ENCODE data around the gene JAK2.

Gene JAK2

GRCh38 chr9:5040730-5041389, 55.8 kb downstream of the JAK2 start:
- TF ChIP-seq, protein P1, sequence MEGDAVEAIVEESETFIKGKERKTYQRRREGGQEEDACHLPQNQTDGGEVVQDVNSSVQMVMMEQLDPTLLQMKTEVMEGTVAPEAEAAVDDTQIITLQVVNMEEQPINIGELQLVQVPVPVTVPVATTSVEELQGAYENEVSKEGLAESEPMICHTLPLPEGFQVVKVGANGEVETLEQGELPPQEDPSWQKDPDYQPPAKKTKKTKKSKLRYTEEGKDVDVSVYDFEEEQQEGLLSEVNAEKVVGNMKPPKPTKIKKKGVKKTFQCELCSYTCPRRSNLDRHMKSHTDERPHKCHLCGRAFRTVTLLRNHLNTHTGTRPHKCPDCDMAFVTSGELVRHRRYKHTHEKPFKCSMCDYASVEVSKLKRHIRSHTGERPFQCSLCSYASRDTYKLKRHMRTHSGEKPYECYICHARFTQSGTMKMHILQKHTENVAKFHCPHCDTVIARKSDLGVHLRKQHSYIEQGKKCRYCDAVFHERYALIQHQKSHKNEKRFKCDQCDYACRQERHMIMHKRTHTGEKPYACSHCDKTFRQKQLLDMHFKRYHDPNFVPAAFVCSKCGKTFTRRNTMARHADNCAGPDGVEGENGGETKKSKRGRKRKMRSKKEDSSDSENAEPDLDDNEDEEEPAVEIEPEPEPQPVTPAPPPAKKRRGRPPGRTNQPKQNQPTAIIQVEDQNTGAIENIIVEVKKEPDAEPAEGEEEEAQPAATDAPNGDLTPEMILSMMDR (IDR thresholded peaks at IDR 0.05): no peak

GRCh38 chr9:5041390-5042115, 56.5 kb downstream of the JAK2 start:
- TF ChIP-seq, protein P1 (IDR thresholded peaks at IDR 0.05): no peak

GRCh38 chr9:5042661-5043178, 57.6 kb downstream of the JAK2 start:
- TF ChIP-seq, protein P1 (IDR thresholded peaks at IDR 0.05): no peak

DNA sequence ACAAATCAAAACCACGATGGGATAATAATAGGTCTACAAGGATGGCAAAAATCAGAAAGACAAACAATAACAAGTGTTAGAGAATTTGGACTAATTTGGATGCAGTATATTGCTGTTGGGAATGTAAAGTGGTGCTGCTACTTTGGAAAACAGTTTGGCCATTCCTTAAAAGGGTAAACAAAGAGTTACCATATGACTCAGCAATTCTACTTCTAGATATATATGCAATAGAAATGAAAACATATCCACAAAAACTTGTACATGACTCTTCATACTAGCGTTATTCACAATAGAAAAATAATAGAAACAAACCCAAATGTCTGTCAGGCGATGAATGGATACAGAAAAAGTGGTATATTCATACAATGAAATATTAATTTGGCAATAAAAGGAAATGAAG, 58.3 kb downstream of the JAK2 start:
- TF ChIP-seq, protein P1 (IDR thresholded peaks at IDR 0.05): no peak

DNA sequence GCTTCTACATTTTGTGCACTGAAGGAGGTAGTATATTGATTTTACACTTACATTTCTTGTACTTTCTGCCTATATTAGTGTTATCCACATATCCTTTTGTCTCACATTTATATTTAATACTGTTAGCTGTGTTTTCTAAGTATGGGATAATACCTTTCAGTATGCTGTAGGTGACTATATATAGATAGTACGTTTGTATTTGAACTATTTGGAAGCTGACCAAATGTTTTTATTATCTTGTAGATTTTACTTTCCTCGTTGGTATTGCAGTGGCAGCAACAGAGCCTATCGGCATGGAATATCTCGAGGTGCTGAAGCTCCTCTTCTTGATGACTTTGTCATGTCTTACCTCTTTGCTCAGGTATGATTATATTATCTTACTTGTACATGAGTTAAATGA, 59.1 kb downstream of the JAK2 start:
- TF ChIP-seq, protein P1 (IDR thresholded peaks at IDR 0.05): no peak

GRCh38 chr9:5052838-5053237, 67.8 kb downstream of the JAK2 start:
- TF ChIP-seq, protein P1 (IDR thresholded peaks at IDR 0.05): no peak

GRCh38 chr9:5062631-5063030, 77.6 kb downstream of the JAK2 start:
- TF ChIP-seq, protein P1 (IDR thresholded peaks at IDR 0.05): no peak
